ENCODE measurements around the gene SHROOM3. TPM values are rescaled to one million over a fixed set of nuclear protein-coding genes. Genes with fewer than 3 reads are reported as not detected.
A peak's percentile ranks its signal among the peaks of the same experiment; 100 is the strongest.
"Not testable (repeated sequence)": the region's sequence is repeated elsewhere in the genome, so short reads cannot be mapped to it uniquely, and the experiment has no call there.

Gene SHROOM3
- total RNA-seq, 2 experiments from 2014 or later = 0.04 TPM; not detected in 1

DNA sequence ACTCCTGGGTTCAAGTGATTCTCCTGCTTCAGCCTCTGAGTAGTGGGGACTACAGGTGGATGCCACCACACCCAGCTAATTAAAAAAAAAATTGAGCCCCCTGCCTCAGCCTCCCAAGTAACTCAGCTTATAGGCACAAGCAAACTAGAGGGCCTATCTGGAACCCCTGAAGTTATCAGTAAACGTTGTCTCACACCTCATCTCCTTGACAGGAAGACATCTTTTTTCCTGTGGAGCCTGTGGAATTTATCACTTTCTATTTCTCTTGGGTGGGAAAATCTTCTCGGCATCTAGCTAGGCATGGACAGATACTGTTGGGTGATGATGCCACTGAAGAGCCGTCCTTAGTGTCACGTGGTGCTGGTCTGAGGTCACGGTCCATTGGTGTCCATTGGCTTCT is 291.6 kb downstream of the SHROOM3 start:
- peaks cover 13% of the 10 kb centered on the region for H3K4me1 Mint-ChIP-seq
- ChIA-PET POLR2A (no interaction called here), CTCF (no interaction called here)
- intact Hi-C loops (cut with DNase I, micrococcal nuclease) = no loop called here
- no peak overlapping the region for H3K27ac Mint-ChIP-seq
- DNase-seq = no peak
- ATAC-seq = no peak
- no peak overlapping the region for H3K4me3 Mint-ChIP-seq
- peaks cover 3% of the 10 kb centered on the region for H3K9me3 Mint-ChIP-seq (ENCODE audit: low read depth)
- no peaks in the 10 kb centered on the region for H3K36me3 Mint-ChIP-seq (ENCODE audit: low read depth)
- H3K27me3 Mint-ChIP-seq = peaks cover 12% of the 10 kb centered on the region

DNA sequence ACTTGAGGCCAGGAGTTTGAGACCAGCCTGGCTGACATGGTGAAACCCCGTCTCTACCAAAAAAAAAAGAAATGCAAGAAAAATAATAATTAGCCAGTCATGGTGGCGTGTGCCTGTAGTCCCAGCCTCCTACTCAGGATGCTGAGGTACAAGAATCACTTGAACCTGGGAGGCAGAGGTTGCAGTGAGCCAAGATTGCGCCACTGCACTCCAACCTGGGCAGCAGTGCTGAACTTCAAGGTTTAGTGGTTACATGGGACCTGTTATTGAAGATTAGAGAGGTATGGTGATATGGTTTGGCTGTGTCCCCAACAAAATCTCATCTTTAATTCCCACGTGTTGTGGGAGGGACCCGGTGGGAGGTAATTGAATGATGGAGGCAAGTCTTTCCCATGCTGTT is 292.9 kb downstream of the SHROOM3 start:
- H3K27ac Mint-ChIP-seq; H3K27me3 Mint-ChIP-seq; intact Hi-C loops (cut with DNase I, micrococcal nuclease); H3K36me3 Mint-ChIP-seq (ENCODE audit: low read depth); POLR2A ChIA-PET; DNase-seq; H3K4me3 Mint-ChIP-seq; H3K9me3 Mint-ChIP-seq (ENCODE audit: low read depth); CTCF ChIA-PET; ATAC-seq: not testable (repeated sequence)
- peaks cover 13% of the 10 kb centered on the region for H3K4me1 Mint-ChIP-seq

DNA sequence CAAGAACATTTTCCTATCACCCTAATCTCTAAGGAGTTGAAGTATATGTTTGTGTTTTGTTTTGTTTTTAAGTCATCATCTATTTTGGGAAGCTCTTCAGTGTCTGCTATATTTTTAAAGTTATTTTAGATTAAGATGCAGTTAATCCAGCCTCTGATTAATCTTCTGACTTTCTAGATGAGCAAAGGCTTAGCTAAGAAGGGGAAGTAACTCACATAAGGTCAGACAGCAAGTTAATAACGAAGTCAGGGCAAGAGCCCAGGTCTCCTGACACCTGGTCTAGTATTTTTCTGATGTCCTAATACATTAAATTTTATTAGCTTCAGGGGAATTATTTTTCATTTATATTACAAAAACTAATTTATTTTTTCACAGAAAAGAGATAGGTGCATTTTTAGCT is 294.4 kb downstream of the SHROOM3 start:
- H3K27me3 Mint-ChIP-seq = peaks cover 11% of the 10 kb centered on the region
- ChIA-PET CTCF (interaction anchor here (0.5 to 1.9 kb wide), 2 partner anchors 9 to 918 kb away, joined by 3 to 5 read pairs; no protein-coding TSS in a partner anchor), POLR2A (no interaction called here)
- DNase-seq (no peak), ATAC-seq (no peak)
- H3K27ac Mint-ChIP-seq = no peak overlapping the region
- H3K9me3 Mint-ChIP-seq (ENCODE audit: low read depth) = no peaks in the 10 kb centered on the region
- H3K4me1 Mint-ChIP-seq = peaks cover 3% of the 10 kb centered on the region
- H3K4me3 Mint-ChIP-seq = no peak overlapping the region
- no peaks in the 10 kb centered on the region for H3K36me3 Mint-ChIP-seq (ENCODE audit: low read depth)
- intact Hi-C loops (cut with DNase I, micrococcal nuclease) = no loop called here

DNA sequence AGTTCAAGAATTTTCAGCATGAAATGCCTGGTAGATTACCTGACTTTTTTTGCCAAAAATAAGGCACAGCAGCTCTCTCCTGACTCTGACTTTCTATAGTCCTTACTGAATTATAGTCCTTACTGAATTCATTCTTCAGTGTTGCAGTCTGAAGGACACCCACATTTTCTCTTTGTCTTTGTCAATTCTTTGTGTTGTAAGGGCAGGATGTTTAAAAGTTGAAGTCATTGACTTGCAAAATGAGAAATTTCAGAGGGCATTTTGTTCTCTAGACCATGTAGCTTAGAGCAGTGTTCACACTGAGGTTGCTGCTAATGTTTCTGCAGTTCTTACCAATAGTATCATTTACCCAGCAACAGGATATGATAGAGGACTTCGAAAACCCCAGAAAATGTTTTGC is 295.0 kb downstream of the SHROOM3 start:
- peaks cover 11% of the 10 kb centered on the region for H3K27me3 Mint-ChIP-seq
- ATAC-seq = no peak
- CTCF ChIA-PET = interaction anchor here (1.9 kb wide), 1 partner anchor 8 kb away, joined by 5 read pairs; no protein-coding TSS in a partner anchor
- POLR2A ChIA-PET = no interaction called here
- no peaks in the 10 kb centered on the region for H3K4me1 Mint-ChIP-seq
- DNase-seq = no peak
- no peak overlapping the region for H3K4me3 Mint-ChIP-seq
- H3K9me3 Mint-ChIP-seq (ENCODE audit: low read depth) = no peaks in the 10 kb centered on the region
- intact Hi-C loops (cut with DNase I, micrococcal nuclease) = no loop called here
- H3K27ac Mint-ChIP-seq = no peak overlapping the region
- no peaks in the 10 kb centered on the region for H3K36me3 Mint-ChIP-seq (ENCODE audit: low read depth)

DNA sequence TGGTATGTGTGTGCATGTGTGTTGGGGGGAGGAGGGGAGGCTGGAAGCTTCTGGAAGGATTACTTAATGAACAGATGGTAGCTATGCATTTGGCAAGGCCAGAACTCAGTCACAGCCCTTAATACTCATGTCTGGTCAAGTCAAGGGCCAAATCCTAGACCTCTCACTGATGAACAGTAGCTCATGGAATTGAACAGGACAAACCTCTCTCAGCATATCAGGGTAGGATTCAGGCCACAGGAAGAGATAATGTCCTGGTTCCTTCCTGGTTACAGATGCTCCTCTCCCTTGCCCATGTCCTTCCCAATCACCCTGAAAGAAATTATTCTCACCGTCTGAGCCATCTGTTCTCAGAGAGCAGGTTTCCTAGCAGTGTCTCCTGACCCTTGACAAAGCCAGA is 297.2 kb downstream of the SHROOM3 start:
- intact Hi-C loops (cut with DNase I, micrococcal nuclease) = no loop called here
- Mint-ChIP-seq H3K27ac (no peak overlapping the region), H3K27me3 (peaks cover 11% of the 10 kb centered on the region), H3K4me1 (peaks cover 5% of the 10 kb centered on the region), H3K9me3 (ENCODE audit: low read depth) (no peaks in the 10 kb centered on the region), H3K36me3 (ENCODE audit: low read depth) (no peaks in the 10 kb centered on the region), H3K4me3 (no peak overlapping the region)
- POLR2A ChIA-PET = no interaction called here
- no peak for ATAC-seq
- no peak for DNase-seq
- CTCF ChIA-PET = interaction anchor here (0.6 to 1.1 kb wide), 2 partner anchors 219 to 301 kb away, joined by 3 to 4 read pairs; no protein-coding TSS in a partner anchor

DNA sequence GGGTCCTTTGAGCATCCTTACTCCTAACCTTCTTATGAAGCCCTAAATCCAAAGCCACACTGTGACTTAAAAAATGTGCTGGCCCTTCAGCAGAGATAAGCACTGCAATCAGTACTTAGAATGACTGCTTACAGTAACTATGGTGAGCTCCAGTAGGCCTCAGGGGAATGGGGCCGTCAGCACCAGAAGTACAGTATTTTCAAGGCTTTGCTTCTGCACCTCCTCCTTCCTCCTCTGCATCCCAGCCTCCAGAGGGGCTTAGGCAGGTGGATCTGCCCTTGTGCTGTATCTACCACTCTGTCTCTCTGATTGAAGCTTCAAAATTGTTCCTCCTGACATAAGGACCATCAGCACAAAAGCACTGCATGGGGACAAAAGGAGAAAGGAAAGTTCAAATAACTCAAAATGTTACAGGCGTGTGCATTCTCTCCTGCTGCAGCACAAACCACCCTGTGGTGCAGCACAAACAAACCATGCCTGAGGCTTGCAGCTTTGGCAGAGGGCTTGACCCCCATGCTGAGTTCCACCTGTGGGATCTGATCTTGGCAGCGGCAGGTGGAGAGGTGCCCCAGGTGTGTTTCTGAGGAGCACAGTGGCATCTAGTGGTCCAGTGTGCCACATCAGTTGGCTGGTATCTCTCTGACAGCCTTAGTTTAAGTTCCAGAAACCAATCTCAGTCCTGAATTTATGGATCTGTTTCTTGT is 298.2 kb downstream of the SHROOM3 start:
- no peaks in the 10 kb centered on the region for H3K9me3 Mint-ChIP-seq (ENCODE audit: low read depth)
- peak; percentile 39 for DNase-seq
- CTCF ChIA-PET = interaction anchor here (0.7 to 1.9 kb wide), 3 partner anchors 10 to 376 kb away, joined by 3 to 5 read pairs (median 4); no protein-coding TSS in a partner anchor

DNA sequence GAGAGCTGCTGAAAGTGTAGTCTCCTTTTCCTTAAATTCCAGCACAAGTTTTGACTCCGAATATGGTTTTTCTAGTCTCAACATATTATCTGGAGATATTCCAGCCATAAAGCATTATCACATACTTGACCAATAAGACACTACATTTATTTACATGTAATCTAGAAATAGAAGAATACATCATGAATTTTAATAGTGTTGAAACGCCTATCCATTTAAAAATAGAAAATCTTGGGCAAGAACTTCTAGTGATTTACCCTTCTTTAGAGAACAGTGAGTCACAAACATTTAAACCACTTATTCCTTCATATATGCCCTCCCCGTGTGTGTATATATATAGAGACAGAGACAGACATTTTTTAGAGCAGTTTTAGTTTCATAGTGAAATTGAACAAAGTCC is 301.4 kb downstream of the SHROOM3 start:
- no peak for DNase-seq
- H3K27me3 Mint-ChIP-seq = peaks cover 12% of the 10 kb centered on the region

More for the DNA sequence above, 298.2 kb downstream of the SHROOM3 start:
- H3K27me3 Mint-ChIP-seq = peaks cover 13% of the 10 kb centered on the region
- no peak overlapping the region for H3K27ac Mint-ChIP-seq
- no peak overlapping the region for H3K4me3 Mint-ChIP-seq
- POLR2A ChIA-PET = no interaction called here
- peaks cover 12% of the 10 kb centered on the region for H3K4me1 Mint-ChIP-seq
- no peak for ATAC-seq
- no peaks in the 10 kb centered on the region for H3K36me3 Mint-ChIP-seq (ENCODE audit: low read depth)
- intact Hi-C loops (cut with DNase I, micrococcal nuclease) = no loop called here

DNA sequence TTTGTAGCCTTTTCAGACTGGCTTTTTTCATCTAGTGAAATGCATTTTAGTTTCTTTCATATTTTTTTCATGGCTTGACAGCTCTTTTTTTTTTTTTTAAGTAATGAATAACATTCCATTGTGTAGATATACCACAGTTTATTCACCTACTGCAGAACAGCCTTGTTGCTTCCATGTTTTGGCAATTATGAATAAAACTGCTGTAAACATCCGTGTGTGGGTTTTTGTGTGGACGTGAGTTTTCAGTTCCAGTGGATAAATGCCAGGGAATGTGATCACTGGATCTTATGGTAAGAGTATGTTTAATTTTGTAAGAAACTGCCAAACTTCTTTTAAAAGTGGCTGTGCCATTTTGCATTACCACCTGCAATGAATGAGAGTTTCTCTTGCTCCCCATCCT is 302.2 kb downstream of the SHROOM3 start:
- no peak for ATAC-seq
- intact Hi-C loops (cut with DNase I, micrococcal nuclease) = loop anchor here in 1 of 2 experiments (5.0 kb wide), 1 partner anchor 290 kb away; no protein-coding TSS in a partner anchor
- Mint-ChIP-seq H3K4me1 (peaks cover 18% of the 10 kb centered on the region), H3K9me3 (ENCODE audit: low read depth) (no peaks in the 10 kb centered on the region), H3K36me3 (ENCODE audit: low read depth) (no peaks in the 10 kb centered on the region), H3K27me3 (peaks cover 12% of the 10 kb centered on the region), H3K4me3 (no peak overlapping the region), H3K27ac (no peak overlapping the region)
- ChIA-PET CTCF (no interaction called here), POLR2A (no interaction called here)
- DNase-seq = no peak

More for the DNA sequence above, 301.4 kb downstream of the SHROOM3 start:
- ChIA-PET CTCF (interaction anchor here (0.9 kb wide), 1 partner anchor 232 kb away, joined by 3 read pairs; no protein-coding TSS in a partner anchor), POLR2A (no interaction called here)
- Mint-ChIP-seq H3K27ac (no peak overlapping the region), H3K36me3 (ENCODE audit: low read depth) (no peaks in the 10 kb centered on the region), H3K4me3 (no peak overlapping the region), H3K9me3 (ENCODE audit: low read depth) (no peaks in the 10 kb centered on the region), H3K4me1 (peaks cover 18% of the 10 kb centered on the region)
- intact Hi-C loops (cut with DNase I, micrococcal nuclease) = loop anchor here in 1 of 2 experiments (5.0 kb wide), 1 partner anchor 291 kb away; no protein-coding TSS in a partner anchor
- no peak for ATAC-seq

DNA sequence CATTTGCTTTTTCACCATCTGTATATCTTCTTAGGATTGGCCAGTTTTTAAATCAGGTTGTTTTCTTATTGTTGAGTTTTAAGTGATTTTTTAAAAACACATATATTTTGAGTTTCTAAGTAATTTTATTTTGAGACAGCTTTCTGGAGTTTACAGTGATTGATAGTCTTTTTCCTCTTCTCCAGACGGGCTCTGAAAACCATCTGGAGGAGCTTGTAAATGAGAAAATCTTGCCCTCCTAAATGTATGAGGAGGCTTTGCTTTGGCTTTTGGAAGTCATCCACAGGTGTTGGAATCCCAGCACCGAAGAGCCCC is 302.7 kb downstream of the SHROOM3 start:
- ChIA-PET POLR2A (interaction anchor here (0.6 kb wide), 1 partner anchor 94 kb away, joined by 4 read pairs; no protein-coding TSS in a partner anchor), CTCF (interaction anchor here (0.6 to 1.5 kb wide), 4 partner anchors 8 to 845 kb away, joined by 3 to 7 read pairs (median 4); no protein-coding TSS in a partner anchor)
- H3K36me3 Mint-ChIP-seq (ENCODE audit: low read depth) = no peaks in the 10 kb centered on the region
- H3K9me3 Mint-ChIP-seq (ENCODE audit: low read depth) = no peaks in the 10 kb centered on the region
- ATAC-seq = no peak
- peaks cover 12% of the 10 kb centered on the region for H3K27me3 Mint-ChIP-seq
- peaks cover 18% of the 10 kb centered on the region for H3K4me1 Mint-ChIP-seq
- DNase-seq = no peak
- H3K4me3 Mint-ChIP-seq = no peak overlapping the region
- intact Hi-C loops (cut with DNase I, micrococcal nuclease) = loop anchor here in 1 of 2 experiments (5.0 kb wide), 1 partner anchor 290 kb away; no protein-coding TSS in a partner anchor
- no peak overlapping the region for H3K27ac Mint-ChIP-seq

DNA sequence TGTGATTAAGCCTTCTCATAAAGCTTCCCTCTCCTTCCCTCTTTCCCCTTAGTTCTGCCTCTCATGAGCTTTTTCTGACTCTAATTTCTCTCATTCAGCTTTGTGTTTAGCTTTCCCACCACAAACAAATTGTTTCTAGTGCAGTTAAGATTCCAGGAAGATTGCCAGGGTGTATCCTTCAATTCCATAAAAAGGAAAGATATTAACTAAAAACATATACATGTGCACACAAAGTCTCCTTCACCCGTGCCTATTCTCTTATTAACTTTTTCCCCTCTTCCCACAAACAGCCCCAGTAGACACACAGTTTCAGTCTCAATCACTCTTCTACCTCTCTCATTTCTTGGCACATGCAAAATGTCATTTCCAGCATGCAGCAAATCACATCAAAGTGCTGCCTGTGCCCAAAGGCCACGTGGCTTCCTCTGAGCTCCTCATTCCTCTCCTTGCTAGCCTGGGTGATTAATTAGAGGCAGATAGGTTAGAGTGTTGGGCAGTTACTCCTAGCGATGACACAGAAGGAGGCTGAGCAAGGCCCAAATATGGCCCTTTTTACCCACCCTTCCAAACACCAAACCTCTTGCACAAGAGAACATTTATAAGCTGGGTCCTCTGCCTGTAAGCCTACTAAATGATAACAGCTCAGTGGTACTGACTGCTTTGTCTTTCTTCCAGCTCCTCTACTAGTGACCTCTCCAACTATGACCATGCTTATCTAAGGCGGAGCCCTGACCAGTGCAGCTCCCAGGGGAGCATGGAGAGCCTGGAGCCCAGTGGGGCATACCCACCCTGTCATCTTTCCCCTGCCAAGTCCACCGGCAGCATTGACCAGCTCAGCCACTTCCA is 303.3 kb downstream of the SHROOM3 start:
- intact Hi-C loops (cut with DNase I, micrococcal nuclease) = loop anchor here in 1 of 2 experiments (5.0 kb wide), 1 partner anchor 289 kb away; no protein-coding TSS in a partner anchor
- ATAC-seq = peak; percentile 98
- H3K36me3 Mint-ChIP-seq (ENCODE audit: low read depth) = no peaks in the 10 kb centered on the region
- peaks cover 12% of the 10 kb centered on the region for H3K27me3 Mint-ChIP-seq
- H3K4me3 Mint-ChIP-seq = no peak overlapping the region
- peak; percentile 74 for DNase-seq
- H3K9me3 Mint-ChIP-seq (ENCODE audit: low read depth) = no peaks in the 10 kb centered on the region
- POLR2A ChIA-PET = interaction anchor here (0.6 kb wide), 1 partner anchor 94 kb away, joined by 4 read pairs; no protein-coding TSS in a partner anchor
- H3K27ac Mint-ChIP-seq = peak overlapping the region; percentile 70
- peaks cover 18% of the 10 kb centered on the region for H3K4me1 Mint-ChIP-seq
- CTCF ChIA-PET = interaction anchor here (0.5 to 1.5 kb wide), 5 partner anchors 9 to 844 kb away, joined by 3 to 7 read pairs (median 4); no protein-coding TSS in a partner anchor

DNA sequence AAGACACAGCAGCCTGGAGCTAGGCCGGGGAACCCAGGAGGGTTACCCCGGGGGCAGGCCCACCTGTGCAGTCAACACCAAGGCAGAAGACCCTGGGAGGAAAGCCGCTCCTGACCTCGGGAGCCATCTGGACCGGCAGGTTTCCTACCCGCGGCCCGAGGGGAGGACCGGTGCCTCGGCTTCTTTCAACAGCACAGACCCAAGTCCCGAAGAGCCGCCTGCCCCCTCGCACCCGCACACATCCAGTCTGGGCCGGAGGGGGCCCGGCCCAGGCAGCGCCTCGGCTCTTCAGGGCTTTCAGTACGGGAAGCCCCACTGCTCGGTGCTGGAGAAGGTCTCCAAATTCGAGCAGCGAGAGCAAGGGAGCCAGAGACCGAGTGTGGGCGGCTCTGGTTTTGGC is 305.2 kb downstream of the SHROOM3 start:
- CTCF ChIA-PET = interaction anchor here (0.6 kb wide), 1 partner anchor 15 kb away, joined by 3 read pairs; no protein-coding TSS in a partner anchor
- Mint-ChIP-seq H3K9me3 (ENCODE audit: low read depth) (no peaks in the 10 kb centered on the region), H3K27me3 (peaks cover 10% of the 10 kb centered on the region), H3K4me1 (peaks cover 18% of the 10 kb centered on the region), H3K4me3 (no peak overlapping the region), H3K36me3 (ENCODE audit: low read depth) (no peaks in the 10 kb centered on the region), H3K27ac (no peak overlapping the region)
- POLR2A ChIA-PET = no interaction called here
- ATAC-seq (no peak), DNase-seq (no peak)
- intact Hi-C loops (cut with DNase I, micrococcal nuclease) = no loop called here
